GM21576 (cell line): ENCODE data around the gene NAT10.

Experiments used
- ATAC-seq: cut with Tn5 transposase; IDR thresholded peaks from one replicate; pipeline ENCODE4 v1.9.1; 2021; ENCODE audit warnings: mild to moderate bottlenecking, moderate library complexity; ENCODE audit not compliant: unreplicated experiment

The NAT10 gene

GRCh38 chr11:34148504-34149165, 43.2 kb downstream of the NAT10 start:
- ATAC-seq: no peak

- no peak for ATAC-seq
Observed at GRCh38 chr11:34149274-34149673, 43.8 kb downstream of the NAT10 start.

- no peak for ATAC-seq
Observed at GRCh38 chr11:34149786-34150185, 44.4 kb downstream of the NAT10 start.

- no peak for ATAC-seq
Observed at GRCh38 chr11:34150494-34151151, 45.2 kb downstream of the NAT10 start.

GRCh38 chr11:34151166-34151565, 45.7 kb downstream of the NAT10 start:
- no peak for ATAC-seq

GRCh38 chr11:34151916-34152845, 46.8 kb downstream of the NAT10 start:
- ATAC-seq: no peak

- peak; percentile 58 for ATAC-seq
Observed at GRCh38 chr11:34154059-34154875, 48.8 kb downstream of the NAT10 start.

- no peak for ATAC-seq
Observed at GRCh38 chr11:34155057-34155756, 49.8 kb downstream of the NAT10 start.

- ATAC-seq: no peak
Observed at GRCh38 chr11:34155757-34156062, 50.3 kb downstream of the NAT10 start.

GRCh38 chr11:34157163-34157562, 51.7 kb downstream of the NAT10 start:
- ATAC-seq: no peak

- ATAC-seq: no peak
Observed at GRCh38 chr11:34158661-34159060, 53.2 kb downstream of the NAT10 start.

GRCh38 chr11:34160049-34160721, 54.8 kb downstream of the NAT10 start:
- no peak for ATAC-seq

- no peak for ATAC-seq
Observed at GRCh38 chr11:34160791-34161190, 55.4 kb downstream of the NAT10 start.

GRCh38 chr11:34161361-34161760, 55.9 kb downstream of the NAT10 start:
- ATAC-seq: no peak

GRCh38 chr11:34161812-34162492, 56.5 kb downstream of the NAT10 start:
- no peak for ATAC-seq

- ATAC-seq: no peak
Observed at GRCh38 chr11:34162493-34162820, 57.0 kb downstream of the NAT10 start.

GRCh38 chr11:34162856-34163255, 57.4 kb downstream of the NAT10 start:
- no peak for ATAC-seq

GRCh38 chr11:34165121-34165520, 59.7 kb downstream of the NAT10 start:
- no peak for ATAC-seq

GRCh38 chr11:34165786-34166555, 60.5 kb downstream of the NAT10 start:
- no peak for ATAC-seq
